ENCODE results near the gene SLC2A6. TPM values are rescaled to one million over a fixed set of nuclear protein-coding genes. Genes with fewer than 3 reads are reported as not detected.

The SLC2A6 gene
- total and polyA plus RNA-seq, 10 of the 15 experiments (the other 5 are each of a cell fraction or from before 2014, with no cell fraction given) = 1.1 to 37.9 (median 18.3) TPM

DNA sequence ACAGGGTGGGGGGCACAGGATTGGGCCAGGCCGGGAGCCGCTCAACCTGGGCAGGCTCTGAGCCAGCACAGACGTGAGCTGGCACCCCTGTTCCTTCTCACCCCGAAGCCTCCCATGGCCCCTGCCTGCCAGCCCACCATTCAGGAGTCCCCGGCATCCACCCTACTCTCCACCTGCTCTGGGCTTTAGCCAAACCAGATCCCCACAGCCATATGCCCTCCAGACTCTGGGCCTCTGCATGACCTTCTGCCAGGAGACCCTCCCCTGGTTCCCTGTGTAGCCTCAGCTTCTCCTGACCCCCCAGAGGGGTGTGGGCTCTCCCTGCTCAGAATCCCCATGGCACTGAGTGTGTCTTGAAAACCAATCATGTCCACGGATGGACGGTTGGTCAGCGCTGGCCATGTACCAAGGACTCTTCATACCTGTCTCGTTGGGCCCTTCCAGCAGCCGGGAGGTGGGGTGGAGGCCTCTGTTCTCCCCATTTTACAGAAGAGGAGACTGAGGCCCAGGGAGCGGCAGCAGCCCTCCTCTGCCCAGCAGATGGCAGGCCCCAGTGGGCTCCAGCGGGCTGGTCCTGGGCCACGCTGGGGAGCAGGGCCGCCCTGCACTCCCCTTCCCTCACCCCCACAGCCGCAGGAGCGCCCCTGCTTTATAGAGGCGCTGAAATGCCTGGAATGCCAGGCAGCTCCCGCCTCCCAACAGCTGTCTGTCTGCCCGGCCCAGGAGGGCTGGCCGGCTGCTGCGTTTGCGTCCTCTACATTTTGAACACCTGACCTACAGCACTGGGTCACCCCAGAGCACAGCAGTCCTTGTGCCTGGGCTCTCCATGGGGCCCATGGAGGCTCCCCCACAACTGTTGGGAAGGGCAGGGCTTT lies 49.3 kb upstream of the SLC2A6 start:
- WGBS (ENCODE audit: insufficient coverage, insufficient replicate concordance, low lambda C conversion rate, missing lambda C conversion rate) = 31% methylated on average over 22 of the region's 22 CpGs
- no peaks in the 10 kb centered on the region for H3K9me3 ChIP-seq (replicated peaks; ENCODE audit: control insufficient read depth, insufficient read depth, low read length)
- in situ Hi-C loops (cut with MboI) (loop anchor here (25.0 kb wide), 1 partner anchor 484 kb away; no protein-coding TSS in a partner anchor), intact Hi-C loops (cut with micrococcal nuclease; ENCODE audit: unreplicated experiment) (no loop called here)
- no peak for ATAC-seq
- TF ChIP-seq MAX (IDR thresholded peaks at IDR 0.05; ENCODE audit: low read depth, low read length) (no peak), GABPA (IDR thresholded peaks at IDR 0.05; ENCODE audit: low read depth) (no peak)
- POLR2A ChIA-PET = no interaction called here
- CTCF ChIA-PET = no interaction called here
- no peaks in the 10 kb centered on the region for H3K79me2 ChIP-seq (ENCODE audit: control insufficient read depth, insufficient read depth, low read length)
- DNase-seq (ENCODE audit: low read depth, low spot score) = no peak
- H3K36me3 ChIP-seq (ENCODE audit: control insufficient read depth in 2 of 2, insufficient read depth in 2 of 2, low read length in 1 of 2) = no peaks in the 10 kb centered on the region
- peaks cover 3 to 8% of the 10 kb centered on the region in 2 experiments; a peak in 3 of 4 replicates for H3K27me3 ChIP-seq (replicated peaks in 1 of 2; ENCODE audit: control insufficient read depth in 2 of 2, insufficient read depth in 2 of 2, low read length in 1 of 2)
- SMC1A ChIA-PET (ENCODE audit: uncharacterized antibody, unreplicated experiment) = no interaction called here
- H3K4me1 ChIP-seq (ENCODE audit: control insufficient read depth, insufficient read depth, low read length) = no peaks in the 10 kb centered on the region
- no TSS peak for BruUV-seq (replicated peaks)
- no peak overlapping the region for H3K27ac ChIP-seq (ENCODE audit: control insufficient read depth, insufficient read depth)
- no peaks in the 10 kb centered on the region for H4K20me1 ChIP-seq (ENCODE audit: control insufficient read depth, insufficient read depth)
- RAD21 ChIA-PET (ENCODE audit: unreplicated experiment) = no interaction called here
- no peak overlapping the region for H2AFZ ChIP-seq (ENCODE audit: control insufficient read depth, low read depth, low read length)
- FAIRE-seq = no peak
- no peak overlapping the region for H3K4me3 ChIP-seq
- no peak overlapping the region for H3K4me2 ChIP-seq (ENCODE audit: control insufficient read depth, insufficient read depth)
- H3K9ac ChIP-seq (ENCODE audit: control insufficient read depth, insufficient read depth, low read length) = no peak overlapping the region

- ChIA-PET CTCF (interaction anchor here (0.6 to 0.7 kb wide), 2 partner anchors 601 to 1907 kb away, joined by 3 to 5 read pairs; no protein-coding TSS in a partner anchor), RAD21 (ENCODE audit: unreplicated experiment) (no interaction called here), POLR2A (no interaction called here), SMC1A (ENCODE audit: uncharacterized antibody, unreplicated experiment) (no interaction called here)
- Histone ChIP-seq H4K20me1 (ENCODE audit: control insufficient read depth, insufficient read depth) (no peaks in the 10 kb centered on the region), H2AFZ (ENCODE audit: control insufficient read depth, low read depth, low read length) (no peak overlapping the region), H3K4me1 (ENCODE audit: control insufficient read depth, insufficient read depth, low read length) (no peaks in the 10 kb centered on the region), H3K27me3 (replicated peaks in 1 of 2; ENCODE audit: control insufficient read depth in 2 of 2, insufficient read depth in 2 of 2, low read length in 1 of 2) (peaks cover 2 to 9% of the 10 kb centered on the region in 2 experiments; a peak in 3 of 4 replicates), H3K4me2 (ENCODE audit: control insufficient read depth, insufficient read depth) (no peak overlapping the region), H3K9me3 (replicated peaks; ENCODE audit: control insufficient read depth, insufficient read depth, low read length) (no peaks in the 10 kb centered on the region), H3K9ac (ENCODE audit: control insufficient read depth, insufficient read depth, low read length) (no peak overlapping the region), H3K36me3 (ENCODE audit: control insufficient read depth in 2 of 2, insufficient read depth in 2 of 2, low read length in 1 of 2) (no peaks in the 10 kb centered on the region), H3K4me3 (no peak overlapping the region), H3K79me2 (ENCODE audit: control insufficient read depth, insufficient read depth, low read length) (no peaks in the 10 kb centered on the region), H3K27ac (ENCODE audit: control insufficient read depth, insufficient read depth) (no peak overlapping the region)
- DNase-seq (ENCODE audit: low read depth, low spot score) (no peak), FAIRE-seq (no peak), ATAC-seq (no peak)
- in situ Hi-C loops (cut with MboI) = loop anchor here (25.0 kb wide), 1 partner anchor 485 kb away; no protein-coding TSS in a partner anchor
- no TSS peak for BruUV-seq (replicated peaks)
- 39% methylated on average over 14 of the region's 18 CpGs for WGBS (ENCODE audit: insufficient coverage, insufficient replicate concordance, low lambda C conversion rate, missing lambda C conversion rate)
- intact Hi-C loops (cut with micrococcal nuclease; ENCODE audit: unreplicated experiment) = no loop called here
- TF ChIP-seq RAD21 (IDR thresholded peaks at IDR 0.05; ENCODE audit: insufficient read depth, low read depth, low read length) = no peak
- no peak for TF ChIP-seq GATAD2B (conservative IDR thresholded peaks at IDR 0.05; ENCODE audit: low read depth)
- no peak for TF ChIP-seq TCF12 (IDR thresholded peaks at IDR 0.05; ENCODE audit: low read depth, low read length)
- no peak for TF ChIP-seq BMI1 (IDR thresholded peaks at IDR 0.05; ENCODE audit: borderline replicate concordance)
- TF ChIP-seq, protein P1, sequence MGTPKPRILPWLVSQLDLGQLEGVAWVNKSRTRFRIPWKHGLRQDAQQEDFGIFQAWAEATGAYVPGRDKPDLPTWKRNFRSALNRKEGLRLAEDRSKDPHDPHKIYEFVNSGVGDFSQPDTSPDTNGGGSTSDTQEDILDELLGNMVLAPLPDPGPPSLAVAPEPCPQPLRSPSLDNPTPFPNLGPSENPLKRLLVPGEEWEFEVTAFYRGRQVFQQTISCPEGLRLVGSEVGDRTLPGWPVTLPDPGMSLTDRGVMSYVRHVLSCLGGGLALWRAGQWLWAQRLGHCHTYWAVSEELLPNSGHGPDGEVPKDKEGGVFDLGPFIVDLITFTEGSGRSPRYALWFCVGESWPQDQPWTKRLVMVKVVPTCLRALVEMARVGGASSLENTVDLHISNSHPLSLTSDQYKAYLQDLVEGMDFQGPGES (IDR thresholded peaks at IDR 0.05) = no peak
- TF ChIP-seq RCOR1 (conservative IDR thresholded peaks at IDR 0.05; ENCODE audit: low read depth, low read length) = no peak
- no peak for TF ChIP-seq CREB1 (IDR thresholded peaks at IDR 0.05; ENCODE audit: low read depth)
- TF ChIP-seq, protein P2, sequence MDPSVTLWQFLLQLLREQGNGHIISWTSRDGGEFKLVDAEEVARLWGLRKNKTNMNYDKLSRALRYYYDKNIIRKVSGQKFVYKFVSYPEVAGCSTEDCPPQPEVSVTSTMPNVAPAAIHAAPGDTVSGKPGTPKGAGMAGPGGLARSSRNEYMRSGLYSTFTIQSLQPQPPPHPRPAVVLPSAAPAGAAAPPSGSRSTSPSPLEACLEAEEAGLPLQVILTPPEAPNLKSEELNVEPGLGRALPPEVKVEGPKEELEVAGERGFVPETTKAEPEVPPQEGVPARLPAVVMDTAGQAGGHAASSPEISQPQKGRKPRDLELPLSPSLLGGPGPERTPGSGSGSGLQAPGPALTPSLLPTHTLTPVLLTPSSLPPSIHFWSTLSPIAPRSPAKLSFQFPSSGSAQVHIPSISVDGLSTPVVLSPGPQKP (IDR thresholded peaks at IDR 0.05; ENCODE audit: low read depth, low read length) = no peak
- TF ChIP-seq LARP7 (IDR thresholded peaks at IDR 0.05) = no peak
- TF ChIP-seq TAF1 (IDR thresholded peaks at IDR 0.05; ENCODE audit: borderline replicate concordance, low read depth, low read length) = no peak
- TF ChIP-seq POLR2AphosphoS2 (IDR thresholded peaks at IDR 0.05; ENCODE audit: low read depth, low read length) = no peak
- TF ChIP-seq ZNF24 (IDR thresholded peaks at IDR 0.05) = no peak
These were observed 48.6 kb upstream of the SLC2A6 start for GRCh38 chr9:133527444-133527920.
